Right lobe of liver (tissue), 4 donors: Measurements from ENCODE around the gene NXNL2.

Source experiments
- POLR2A ChIP-seq: fragments of 450-650 bp; IDR thresholded peaks from one replicate; pipeline ENCODE4 v1.6.1; 2017; ENCODE audit warnings: antibody characterized with exemption, mild to moderate bottlenecking
- TF ChIP-seq, protein P1 (sequence below), 4 donors: fragments of 200-600 bp in 3 of 4; fragments of 450-650 bp in 1 of 4; IDR thresholded peaks; one replicate each; pipeline versions ENCODE4 v1.5.1 to v1.8.0; 2016 to 2022; ENCODE audit warnings: antibody characterized with exemption in 4 of 4, mild to moderate bottlenecking in 2 of 4
- donor health status: DM: no; HTN: no; CAD: no.
- donor health status: DM: no; HTN: no; CAD: no.
- donor health status: DM: no; HTN: yes; CAD: no.

DNA sequence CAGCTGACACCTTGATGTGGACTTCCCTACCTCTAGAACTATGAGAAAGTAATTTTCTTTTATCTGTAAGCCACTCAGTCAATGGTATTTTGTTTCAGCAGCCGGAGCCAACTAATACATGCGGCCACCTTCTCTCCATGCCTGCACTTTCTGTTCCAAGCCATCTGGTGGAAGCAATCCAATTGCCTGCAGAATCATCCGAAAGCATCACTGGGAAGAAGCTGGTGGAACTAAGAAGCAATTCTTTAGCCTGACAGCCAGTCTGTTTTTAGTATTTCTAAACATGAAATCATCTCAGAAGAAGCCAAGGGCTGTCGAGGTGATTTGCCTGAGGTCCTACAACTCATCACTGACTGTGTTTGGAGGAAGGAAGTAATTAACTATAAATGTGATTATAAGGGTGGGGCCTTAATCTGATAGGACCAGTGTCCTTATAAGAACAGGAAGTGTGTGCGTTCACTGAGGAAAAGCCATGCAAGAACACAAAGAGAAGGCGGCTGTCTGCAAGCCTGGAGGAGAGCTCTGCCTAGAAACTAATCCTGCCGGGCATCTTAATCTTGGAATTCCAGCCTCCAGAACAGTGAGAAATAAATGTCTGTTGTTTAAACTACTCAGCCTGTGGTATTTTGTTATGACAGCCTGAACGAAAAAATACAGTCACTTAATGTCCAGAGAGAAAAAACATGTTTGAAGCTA, 49.1 kb downstream of the NXNL2 start:
- TF ChIP-seq, protein P1, sequence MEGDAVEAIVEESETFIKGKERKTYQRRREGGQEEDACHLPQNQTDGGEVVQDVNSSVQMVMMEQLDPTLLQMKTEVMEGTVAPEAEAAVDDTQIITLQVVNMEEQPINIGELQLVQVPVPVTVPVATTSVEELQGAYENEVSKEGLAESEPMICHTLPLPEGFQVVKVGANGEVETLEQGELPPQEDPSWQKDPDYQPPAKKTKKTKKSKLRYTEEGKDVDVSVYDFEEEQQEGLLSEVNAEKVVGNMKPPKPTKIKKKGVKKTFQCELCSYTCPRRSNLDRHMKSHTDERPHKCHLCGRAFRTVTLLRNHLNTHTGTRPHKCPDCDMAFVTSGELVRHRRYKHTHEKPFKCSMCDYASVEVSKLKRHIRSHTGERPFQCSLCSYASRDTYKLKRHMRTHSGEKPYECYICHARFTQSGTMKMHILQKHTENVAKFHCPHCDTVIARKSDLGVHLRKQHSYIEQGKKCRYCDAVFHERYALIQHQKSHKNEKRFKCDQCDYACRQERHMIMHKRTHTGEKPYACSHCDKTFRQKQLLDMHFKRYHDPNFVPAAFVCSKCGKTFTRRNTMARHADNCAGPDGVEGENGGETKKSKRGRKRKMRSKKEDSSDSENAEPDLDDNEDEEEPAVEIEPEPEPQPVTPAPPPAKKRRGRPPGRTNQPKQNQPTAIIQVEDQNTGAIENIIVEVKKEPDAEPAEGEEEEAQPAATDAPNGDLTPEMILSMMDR (IDR thresholded peaks at IDR 0.05): no peak
- no peak for TF ChIP-seq POLR2A
